Right lobe of liver (tissue), 6 donors: ENCODE data around the gene PDCD10. TPM values are rescaled to one million over a fixed set of nuclear protein-coding genes. Genes with fewer than 3 reads are reported as not detected.

Source experiments
- ATAC-seq, 4 donors: fragments of 200-7000 bp; cut with Tn5 transposase; one replicate each; pipeline ENCODE4 v1.9.1; 2020; ENCODE audit warnings: mild to moderate bottlenecking in 4 of 4, moderate library complexity in 4 of 4
- DNase-seq, 3 donors: peaks; one replicate each; pipeline ENCODE4 v3.0.0-alpha.2; 2020
- H3K27ac ChIP-seq, 3 donors: fragments of 200-600 bp; one replicate each; pipeline ENCODE4 v1.8.0; 2022
- H3K27me3 ChIP-seq, 2 donors: fragments of 200-600 bp; one replicate each; pipeline ENCODE4 v1.8.0; 2022
- H3K36me3 ChIP-seq, 4 donors: fragments of 200-600 bp; sonication (generic) in 1 of 4; one replicate each; pipeline versions ENCODE4 v1.5.1 to v1.8.0; 2017 to 2022; ENCODE audit warnings: control low read depth in 1 of 4
- H3K4me1 ChIP-seq, 4 donors: fragments of 200-600 bp; sonication (generic) in 1 of 4; one replicate each; pipeline versions ENCODE4 v1.5.1 to v1.8.0; 2017 to 2022; ENCODE audit warnings: control low read depth in 1 of 4
- H3K4me3 ChIP-seq, 3 donors: fragments of 200-600 bp; one replicate each; pipeline ENCODE4 v1.8.0; 2022
- H3K9me3 ChIP-seq, 4 donors: fragments of 200-600 bp; sonication (generic) in 1 of 4; one replicate each; pipeline versions ENCODE4 v1.5.1 to v1.8.0; 2017 to 2022; ENCODE audit warnings: control low read depth in 1 of 4
- POLR2A ChIP-seq: fragments of 450-650 bp; IDR thresholded peaks from one replicate; pipeline ENCODE4 v1.6.1; 2017; ENCODE audit warnings: antibody characterized with exemption, mild to moderate bottlenecking
- WGBS: methylation state at CpG from one replicate; pipeline ENCODE4 v1.1.6; 2018; ENCODE audit warnings: low coverage, low lambda C conversion rate; ENCODE audit not compliant: insufficient coverage; ENCODE audit errors: missing lambda C conversion rate; 5-methylcytosine and 5-hydroxymethylcytosine counted together
- intact Hi-C, 2 donors: fragments of 100-400 bp; cut with DNase I; formaldehyde crosslinking; loops; one replicate each; pipeline versions ENCODE4 v1.11.2 to v1.14.1; 2022
- total RNA-seq, 6 experiments: library from RNA; depleted of rRNA in 2 of 6; stranded (reverse); fragments of >200 nt in 2 of 6; fragmentation: NEBNext Ultra II Directional in 3 of 6; extraction: Animal tissue kit (Norgen Biotek cat#: 25700) in 3 of 6; gene quantifications; one replicate each; pipeline versions ENCODE4 v1.1.0 to v1.2.4, GENCODE V29; 2016 to 2023
- TF ChIP-seq, protein P1 (sequence below), 4 donors: fragments of 200-600 bp in 3 of 4; fragments of 450-650 bp in 1 of 4; IDR thresholded peaks; one replicate each; pipeline versions ENCODE4 v1.5.1 to v1.8.0; 2016 to 2022; ENCODE audit warnings: antibody characterized with exemption in 4 of 4, mild to moderate bottlenecking in 2 of 4
- donor health status: DM: no; HTN: yes; CAD: no.
- donor health status: DM: no; HTN: no; CAD: no.
- donor health status: DM: no; HTN: no; CAD: no.
- donor health status: DM: no; HTN: yes; CAD: no.
- donor health status: DM: no; HTN: yes; CAD: no.

Gene PDCD10
- total RNA-seq, 6 experiments from 2014 or later, result 12.9 to 39.1 (median 22.2) TPM

DNA sequence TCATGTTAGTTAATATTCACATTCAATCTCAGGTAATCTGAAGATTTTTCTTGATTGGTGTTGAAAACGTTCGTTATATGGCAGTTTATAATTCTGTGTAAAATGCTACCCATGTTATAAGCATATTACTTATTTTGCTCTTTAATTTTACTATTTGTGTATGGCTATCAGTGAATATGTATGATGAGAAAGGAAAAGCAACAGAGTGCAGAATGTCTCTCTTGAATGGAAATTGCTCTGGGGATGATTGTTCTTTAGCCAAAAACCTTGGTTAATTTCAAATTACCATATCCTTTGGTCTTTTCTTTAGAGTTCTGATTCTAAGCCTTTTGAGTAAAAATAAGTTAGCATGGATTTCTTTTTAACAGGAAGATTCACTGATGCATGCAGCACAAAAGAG lies 3.3 kb upstream of the PDCD10 start:
- Histone ChIP-seq H3K4me1 (peaks cover 0 to 14% (median 6%) of the 10 kb centered on the region in 4 donors), H3K9me3 (no peaks in the 10 kb centered on the region), H3K36me3 (no peaks in the 10 kb centered on the region), H3K4me3 (no peak overlapping the region), H3K27ac (no peak overlapping the region), H3K27me3 (no peaks in the 10 kb centered on the region)
- no peak for DNase-seq
- WGBS, result 61% methylated on average over 2 of the region's 2 CpGs
- TF ChIP-seq POLR2A, result no peak
- TF ChIP-seq, protein P1, sequence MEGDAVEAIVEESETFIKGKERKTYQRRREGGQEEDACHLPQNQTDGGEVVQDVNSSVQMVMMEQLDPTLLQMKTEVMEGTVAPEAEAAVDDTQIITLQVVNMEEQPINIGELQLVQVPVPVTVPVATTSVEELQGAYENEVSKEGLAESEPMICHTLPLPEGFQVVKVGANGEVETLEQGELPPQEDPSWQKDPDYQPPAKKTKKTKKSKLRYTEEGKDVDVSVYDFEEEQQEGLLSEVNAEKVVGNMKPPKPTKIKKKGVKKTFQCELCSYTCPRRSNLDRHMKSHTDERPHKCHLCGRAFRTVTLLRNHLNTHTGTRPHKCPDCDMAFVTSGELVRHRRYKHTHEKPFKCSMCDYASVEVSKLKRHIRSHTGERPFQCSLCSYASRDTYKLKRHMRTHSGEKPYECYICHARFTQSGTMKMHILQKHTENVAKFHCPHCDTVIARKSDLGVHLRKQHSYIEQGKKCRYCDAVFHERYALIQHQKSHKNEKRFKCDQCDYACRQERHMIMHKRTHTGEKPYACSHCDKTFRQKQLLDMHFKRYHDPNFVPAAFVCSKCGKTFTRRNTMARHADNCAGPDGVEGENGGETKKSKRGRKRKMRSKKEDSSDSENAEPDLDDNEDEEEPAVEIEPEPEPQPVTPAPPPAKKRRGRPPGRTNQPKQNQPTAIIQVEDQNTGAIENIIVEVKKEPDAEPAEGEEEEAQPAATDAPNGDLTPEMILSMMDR (IDR thresholded peaks at IDR 0.05), result no peak
- intact Hi-C loops, result no loop called here
- ATAC-seq, result no peak

DNA sequence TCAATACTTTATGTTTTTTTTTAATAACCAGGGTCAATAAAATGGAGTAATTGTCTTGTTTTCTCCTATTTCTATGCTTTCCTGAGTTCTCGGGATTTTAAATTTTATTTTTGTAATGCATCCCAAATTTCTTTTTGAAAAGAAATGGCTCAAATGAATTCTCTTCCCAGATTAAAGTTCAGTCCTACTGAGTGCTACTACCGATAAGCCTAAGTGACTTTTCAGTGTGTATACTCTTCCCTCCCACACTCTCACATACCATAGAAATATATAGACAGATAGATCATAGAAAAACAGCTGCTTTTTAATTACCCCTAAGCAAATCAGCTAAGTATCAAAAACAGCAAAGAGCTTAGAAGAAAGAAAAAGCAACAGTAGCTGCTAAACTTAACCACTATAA lies 2.3 kb upstream of the PDCD10 start:
- Histone ChIP-seq H3K4me3 (no peak overlapping the region), H3K27me3 (no peaks in the 10 kb centered on the region)
- 66% methylated on average over 2 of the region's 2 CpGs for WGBS

DNA sequence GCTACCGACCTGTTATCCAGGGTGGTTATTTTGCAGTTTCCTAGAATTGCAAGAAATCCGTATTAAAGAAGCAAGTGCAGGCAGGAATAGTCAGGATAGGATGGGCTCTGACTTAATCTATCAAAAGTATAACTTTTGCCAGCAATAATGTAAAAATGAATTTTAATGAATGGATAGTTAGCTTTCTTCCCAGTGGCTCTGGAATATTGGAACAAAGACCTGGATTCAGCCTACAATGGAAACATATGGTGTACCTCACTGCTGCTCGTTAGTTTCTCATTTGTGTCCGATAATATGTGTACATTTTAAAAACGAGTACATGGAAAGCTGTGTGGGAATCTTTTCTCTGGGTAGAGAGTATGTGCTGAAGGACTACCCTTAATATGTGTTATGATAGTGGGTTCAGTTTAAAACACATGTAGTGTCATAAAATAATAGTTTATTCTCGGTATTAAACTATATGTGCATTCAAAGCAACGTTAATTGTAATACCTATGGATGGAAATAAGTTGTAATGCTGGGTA lies 1.6 kb upstream of the PDCD10 start:
- 5% methylated on average over 7 of the region's 7 CpGs for WGBS

More for the DNA sequence above, 2.3 kb upstream of the PDCD10 start:
- TF ChIP-seq, protein P1 (IDR thresholded peaks at IDR 0.05), result no peak
- TF ChIP-seq POLR2A, result no peak
- H3K36me3 ChIP-seq, result no peaks in the 10 kb centered on the region
- peaks cover 0 to 14% (median 6%) of the 10 kb centered on the region in 4 donors for H3K4me1 ChIP-seq
- no peaks in the 10 kb centered on the region for H3K9me3 ChIP-seq
- DNase-seq, result no peak
- ATAC-seq, result no peak
- no peak overlapping the region for H3K27ac ChIP-seq
- intact Hi-C loops, result no loop called here

DNA sequence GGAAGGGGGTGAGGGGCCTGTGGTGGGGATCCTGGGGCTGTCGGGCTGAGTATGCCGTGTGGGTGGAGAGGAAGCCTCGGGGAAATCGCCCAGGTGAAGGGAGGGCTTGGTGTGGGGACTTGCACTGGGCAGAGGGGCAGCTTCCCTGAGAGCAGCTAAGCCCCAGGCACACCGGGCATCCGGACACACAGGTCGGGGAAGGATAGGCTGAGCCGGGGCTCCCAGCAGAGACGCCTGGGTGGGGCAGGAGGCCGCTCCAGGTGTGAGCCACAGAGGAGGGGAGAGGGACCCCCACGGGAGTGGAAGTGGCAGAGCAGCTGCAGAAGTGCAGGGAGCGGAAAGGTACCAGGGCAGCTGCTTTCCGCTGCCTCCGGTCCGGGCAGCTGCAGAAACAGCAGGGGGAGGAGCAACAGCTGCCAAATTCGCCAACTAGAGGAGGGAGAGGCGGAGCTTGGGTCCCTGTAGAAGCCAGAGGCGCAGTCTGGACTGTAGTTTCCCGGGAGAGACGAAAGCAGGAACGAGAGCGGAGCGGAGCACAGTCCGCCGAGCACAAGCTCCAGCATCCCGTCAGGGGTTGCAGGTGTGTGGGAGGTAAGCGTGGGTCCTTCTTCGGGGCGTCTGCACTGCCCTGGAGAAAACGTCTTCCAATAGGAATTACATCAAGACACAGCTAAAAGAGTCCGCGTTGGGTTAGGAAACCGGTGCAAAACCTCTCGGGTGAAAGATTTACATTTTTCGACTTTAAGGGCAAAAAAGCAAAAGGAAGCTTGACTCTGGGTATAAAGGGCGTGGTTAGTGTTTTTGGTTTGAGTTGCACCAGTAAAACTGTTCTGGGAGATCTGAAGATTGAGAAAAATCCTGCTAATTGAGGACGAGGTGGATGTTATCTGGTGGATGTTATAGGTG lies 794 bp upstream of the PDCD10 start, which contains the start of gene SERPINI1:
TSS of gene SERPINI1 (plus strand) at position 489 of the 906 bp plus-strand sequence. CDS start 53,408 bp downstream, outside the sequence.
- peak; percentile 84 to 88 (median 86) for ATAC-seq
- H3K4me1 ChIP-seq, result peaks cover 0 to 14% (median 6%) of the 10 kb centered on the region in 4 donors
- DNase-seq, result peak; percentile 90 to 94 (median 92)
- H3K9me3 ChIP-seq, result no peaks in the 10 kb centered on the region
- H3K27me3 ChIP-seq, result no peaks in the 10 kb centered on the region
- TF ChIP-seq, protein P1 (IDR thresholded peaks at IDR 0.05), result no peak
- peak; percentile 84 for TF ChIP-seq POLR2A
- 0% methylated on average over 24 of the region's 37 CpGs for WGBS
- H3K36me3 ChIP-seq, result no peaks in the 10 kb centered on the region
- H3K27ac ChIP-seq, result peak within 1 kb of the TSS; percentile 62 to 79 (median 76)
- H3K4me3 ChIP-seq, result peak within 1 kb of the TSS; percentile 87 to 91 (median 87)
- intact Hi-C loops, result no loop called here

More for the DNA sequence above, 1.6 kb upstream of the PDCD10 start:
- H3K4me1 ChIP-seq, result peaks cover 0 to 14% (median 6%) of the 10 kb centered on the region in 4 donors
- no peak for ATAC-seq
- no peaks in the 10 kb centered on the region for H3K9me3 ChIP-seq
- intact Hi-C loops, result no loop called here
- H3K36me3 ChIP-seq, result no peaks in the 10 kb centered on the region
- peak overlapping the region; percentile 87 to 91 (median 87) for H3K4me3 ChIP-seq
- H3K27ac ChIP-seq, result no peak overlapping the region
- DNase-seq, result no peak
- no peak for TF ChIP-seq POLR2A
- TF ChIP-seq, protein P1 (IDR thresholded peaks at IDR 0.05), result no peak
- H3K27me3 ChIP-seq, result no peaks in the 10 kb centered on the region
